K562 (cell line): ENCODE results near the gene SPRY4. TPM values are rescaled to one million over a fixed set of nuclear protein-coding genes. Genes with fewer than 3 reads are reported as not detected.

ENCODE experiments used
- ATAC-seq: fragments of 200-7000 bp; cut with Tn5 transposase; 3 replicates; pipeline ENCODE4 v1.9.1; 2020; ENCODE audit warnings: moderate library complexity
- BruUV-seq: library from RNA; stranded (reverse); fragments of 400-500 nt; replicated peaks from 2 replicates; lab custom pipeline; 2021; lab: Mats Ljungman, UMichigan
- CTCF ChIA-PET: fragments of 300-600 bp; formaldehyde crosslinking; extraction: SDS; loops from one replicate; lab custom pipeline; 2021; ENCODE audit warnings: low intra/inter-chr PET ratio; lab: Yijun Ruan, JAX
- POLR2A ChIA-PET: fragments of 300-600, 350-650 bp; sonication (Branson Sonifier 250); formaldehyde crosslinking; extraction: SDS; loops from one replicate; lab custom pipeline; 2021; ENCODE audit warnings: antibody characterized with exemption, inconsistent platforms; lab: Yijun Ruan, JAX
- DNase-seq, 4 experiments: peaks; one replicate each; pipeline versions ENCODE4 v3.0.0 to v3.0.0-alpha.2; 2011 to 2018; ENCODE audit warnings: low spot score in 3 of 4, mixed read lengths in 3 of 4; ENCODE audit errors: extremely low read depth in 1 of 4
- FAIRE-seq: peaks from 2 replicates; lab custom pipeline; 2011; peaks lifted over from hg19 to GRCh38; lab: Jason Lieb, UNC
- H2AFZ ChIP-seq: 2 replicates; pipeline ENCODE4 v1.6.0; 2011; ENCODE audit warnings: low read depth, low read length, control low read depth, inconsistent platforms
- H3K27ac ChIP-seq: fragments of 200-600 bp; 3 replicates; pipeline ENCODE4 v1.8.0; 2011; ENCODE audit warnings: low read depth, mild to moderate bottlenecking, control low read depth, inconsistent platforms, low read length, moderate library complexity, mixed read lengths; ENCODE audit errors: extremely low read depth
- H3K27me3 ChIP-seq, 2 experiments: fragments of 300-600 bp in 1 of 2; 2 replicates in 1 of 2; 3 replicates in 1 of 2; pipeline versions ENCODE4 v1.6.0 to v1.8.0; 2011; ENCODE audit warnings: inconsistent platforms in 2 of 2, low read length in 2 of 2, mild to moderate bottlenecking in 1 of 2, mixed read lengths in 1 of 2, moderate library complexity in 1 of 2; ENCODE audit not compliant: control insufficient read depth in 2 of 2, insufficient read depth in 2 of 2
- H3K36me3 ChIP-seq: fragments of 300-600 bp; 3 replicates; pipeline ENCODE4 v1.8.0; 2011; ENCODE audit warnings: mild to moderate bottlenecking, low read length, inconsistent platforms; ENCODE audit not compliant: control insufficient read depth, insufficient read depth
- H3K4me1 ChIP-seq, 2 experiments: fragments of 200-600 bp in 1 of 2; replicated peaks in 1 of 2; 2 replicates in 1 of 2; 3 replicates in 1 of 2; pipeline versions ENCODE4 v1.5.1 to v1.8.0; 2011; ENCODE audit warnings: inconsistent platforms in 2 of 2, low read length in 2 of 2, mild to moderate bottlenecking in 1 of 2, mixed read lengths in 1 of 2, moderate library complexity in 1 of 2; ENCODE audit not compliant: control insufficient read depth in 2 of 2, insufficient read depth in 2 of 2
- H3K4me2 ChIP-seq: 2 replicates; pipeline ENCODE4 v1.6.1; 2011; ENCODE audit warnings: low read length, control low read depth, inconsistent platforms, mixed read lengths; ENCODE audit not compliant: insufficient read depth
- H3K4me3 ChIP-seq: fragments of 200-600 bp; sonication (generic), shearing (Covaris generic); 2 replicates; pipeline ENCODE4 v1.5.1; 2016; ENCODE audit warnings: control low read depth, inconsistent platforms
- H3K79me2 ChIP-seq: fragments of 200-600 bp; 3 replicates; pipeline ENCODE4 v1.8.0; 2011; ENCODE audit warnings: low read length, inconsistent platforms; ENCODE audit not compliant: control insufficient read depth, insufficient read depth
- H3K9ac ChIP-seq, 2 experiments: 2 replicates each; pipeline versions ENCODE4 v1.6.0 to v1.6.1; 2011; ENCODE audit warnings: low read depth in 2 of 2, low read length in 2 of 2, control low read depth in 1 of 2, inconsistent platforms in 1 of 2, mild to moderate bottlenecking in 1 of 2, mixed read lengths in 1 of 2; ENCODE audit not compliant: insufficient read depth in 1 of 2
- H3K9me1 ChIP-seq: one replicate; pipeline ENCODE4 v1.6.0; 2011; ENCODE audit warnings: inconsistent platforms, mild to moderate bottlenecking, low read length, moderate library complexity; ENCODE audit not compliant: control insufficient read depth, insufficient read depth
- H3K9me3 ChIP-seq: replicated peaks from 2 replicates; pipeline ENCODE4 v1.5.1; 2011; ENCODE audit warnings: low read depth, low read length, inconsistent platforms; ENCODE audit not compliant: control insufficient read depth, insufficient read depth
- H4K20me1 ChIP-seq: replicated peaks from 2 replicates; pipeline ENCODE4 v1.6.1; 2011; ENCODE audit warnings: low read length, inconsistent platforms, mixed read lengths; ENCODE audit not compliant: control insufficient read depth, insufficient read depth
- BRCA1 ChIP-seq, 2 experiments: fragments of 450-650 bp in 1 of 2; sonication (generic) in 1 of 2; formaldehyde crosslinking in 1 of 2; IDR thresholded peaks; 2 replicates each; pipeline versions ENCODE4 v1.5.0 to v1.6.1; 2017 to 2020; ENCODE audit warnings: mild to moderate bottlenecking in 1 of 2, missing genetic modification reagents in 1 of 2
- CEBPB ChIP-seq: fragments of 450-650 bp; IDR thresholded peaks from 2 replicates; pipeline ENCODE4 v1.6.1; 2016; ENCODE audit warnings: missing genetic modification characterization, missing compliant biosample characterization
- CEBPG ChIP-seq, 3 experiments: fragments of 200-800 bp in 1 of 3; sonication (Bioruptor generic) in 1 of 3; sonication (generic) in 1 of 3; formaldehyde crosslinking in 1 of 3; IDR thresholded peaks in 2 of 3; conservative IDR thresholded peaks in 1 of 3; 2 replicates each; pipeline versions ENCODE4 v1.6.1 to v1.8.0; 2016 to 2022; ENCODE audit warnings: missing compliant biosample characterization in 2 of 3, missing genetic modification characterization in 2 of 3, mild to moderate bottlenecking in 1 of 3, missing genetic modification reagents in 1 of 3
- FOXP1 ChIP-seq: sonication (generic); formaldehyde crosslinking; IDR thresholded peaks from 2 replicates; pipeline ENCODE4 v1.8.0; 2022; ENCODE audit warnings: mild to moderate bottlenecking, missing genetic modification reagents
- GABPB2 ChIP-seq: fragments of 250-450 bp; sonication (Bioruptor Pico); conservative IDR thresholded peaks from 2 replicates; pipeline ENCODE4 v1.5.1; 2021; ENCODE audit warnings: mild to moderate bottlenecking
- GTF2F1 ChIP-seq: IDR thresholded peaks from 2 replicates; pipeline ENCODE4 v1.6.1; 2011; ENCODE audit warnings: low read depth, low read length, improper control_type of control experiment
- MBD2 ChIP-seq: sonication (generic); IDR thresholded peaks from 2 replicates; pipeline ENCODE4 v1.6.1; 2016; ENCODE audit warnings: low read depth, borderline replicate concordance
- ZBTB17 ChIP-seq: fragments of 450-650 bp; formaldehyde crosslinking; IDR thresholded peaks from 2 replicates; pipeline ENCODE4 v1.4.0; 2020; ENCODE audit warnings: mild to moderate bottlenecking
- ZNF253 ChIP-seq: fragments of 250-450 bp; sonication (Bioruptor Pico); conservative IDR thresholded peaks from 2 replicates; pipeline ENCODE4 v1.6.1; 2021; ENCODE audit warnings: mild to moderate bottlenecking
- ZNF785 ChIP-seq: fragments of 250-450 bp; sonication (Bioruptor Pico); IDR thresholded peaks from 2 replicates; pipeline ENCODE4 v1.4.0; 2020; ENCODE audit warnings: mild to moderate bottlenecking
- WGBS: fragments of 100-300 bp; shearing (Covaris generic); methylation state at CpG from one replicate; pipeline ENCODE4 v1.1.6; 2016; ENCODE audit warnings: low coverage, mixed read lengths; ENCODE audit not compliant: insufficient coverage; ENCODE audit errors: missing lambda C conversion rate; 5-methylcytosine and 5-hydroxymethylcytosine counted together
- in situ Hi-C: fragments of 300-500 bp; cut with MboI; formaldehyde crosslinking; loops from 4 replicates; pipeline ENCODE4 v1.15.0; 2018; ENCODE audit warnings: inconsistent platforms, mixed read lengths
- intact Hi-C: fragments of 100-400 bp; cut with micrococcal nuclease; formaldehyde crosslinking; loops from 2 replicates; pipeline ENCODE4 v1.14.2; 2022
- polyA plus RNA-seq, 8 experiments: library from polyadenylated mRNA; depleted of rRNA in 4 of 8; stranded (reverse) in 5 of 8; unstranded in 3 of 8; fragments of >200 nt; fragmentation: Nextera tagmentation in 2 of 8; fragmentation: Illumina TruSeq in 1 of 8; extraction: Ambion mirVana in 2 of 8; extraction: Trizol in 1 of 8; gene quantifications; 2 replicates each; pipeline versions ENCODE4 v1.2.1 to v1.2.3, GENCODE V29; 2011 to 2014; ENCODE audit warnings: inconsistent platforms in 1 of 8, missing spikeins in 1 of 8
- total RNA-seq, 7 experiments: library from RNA; depleted of rRNA in 6 of 7; stranded (reverse); fragments of >200 nt in 6 of 7; fragmentation: Illumina TruSeq in 2 of 7; extraction: Trizol in 2 of 7; gene quantifications; 2 replicates each; pipeline versions ENCODE4 v1.2.1 to v1.2.3, GENCODE V29; 2011 to 2021; ENCODE audit warnings: low replicate concordance in 1 of 7

SPRY4 gene
- total and polyA plus RNA-seq, 9 of the 15 experiments (the other 6 are each of a cell fraction or from before 2014, with no cell fraction given): 2.6 to 24.2 (median 9.5) TPM

DNA sequence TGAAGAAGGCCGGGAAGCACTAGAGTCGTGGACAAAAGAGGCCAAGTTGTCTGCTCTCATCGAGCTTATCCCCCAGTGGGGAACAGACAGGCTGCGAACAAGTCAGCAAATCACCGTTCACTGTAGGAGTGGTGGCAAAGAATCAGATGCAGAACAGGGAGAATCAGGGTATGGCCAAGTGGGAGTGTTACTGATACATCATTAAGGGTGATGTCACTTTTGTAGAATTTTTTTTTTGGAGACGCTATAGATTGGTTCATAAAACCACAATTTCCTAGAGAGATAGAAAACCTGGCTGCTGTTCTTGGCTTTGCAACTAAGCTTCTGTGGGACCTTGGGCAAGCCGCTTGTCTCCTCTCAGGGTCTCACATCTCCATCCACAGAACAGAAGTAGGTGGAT is 21.3 kb downstream of the SPRY4 start:
- Histone ChIP-seq H3K27ac (no peak overlapping the region), H3K9me3 (no peaks in the 10 kb centered on the region), H3K4me1 (peaks cover 0 to 2% of the 10 kb centered on the region in 2 experiments; a peak in 1 of 5 replicates), H3K27me3 (no peaks in the 10 kb centered on the region), H3K4me2 (no peak overlapping the region), H3K79me2 (no peaks in the 10 kb centered on the region), H3K9ac (no peak overlapping the region), H2AFZ (no peak overlapping the region), H4K20me1 (no peaks in the 10 kb centered on the region), H3K4me3 (no peak overlapping the region), H3K9me1 (no peaks in the 10 kb centered on the region), H3K36me3 (no peaks in the 10 kb centered on the region)
- ChIA-PET POLR2A (interaction anchor here (1.2 kb wide), 1 partner anchor 17 kb away, joined by 3 read pairs; no protein-coding TSS in a partner anchor), CTCF (no interaction called here)
- intact Hi-C loops: no loop called here
- FAIRE-seq: no peak
- no peak for ATAC-seq
- 54% methylated on average over 7 of the region's 7 CpGs for WGBS
- BruUV-seq: no TSS peak
- TF ChIP-seq MBD2 (no peak), GABPB2 (CRISPR knock-in tag) (no peak), ZBTB17 (CRISPR knock-in tag) (no peak), BRCA1 (IDR thresholded peaks at IDR 0.05) (no peak), BRCA1 (CRISPR knock-in tag; IDR thresholded peaks at IDR 0.05) (no peak), ZNF253 (CRISPR knock-in tag) (no peak), GTF2F1 (no peak)
- DNase-seq: no peak
- in situ Hi-C loops: no loop called here

DNA sequence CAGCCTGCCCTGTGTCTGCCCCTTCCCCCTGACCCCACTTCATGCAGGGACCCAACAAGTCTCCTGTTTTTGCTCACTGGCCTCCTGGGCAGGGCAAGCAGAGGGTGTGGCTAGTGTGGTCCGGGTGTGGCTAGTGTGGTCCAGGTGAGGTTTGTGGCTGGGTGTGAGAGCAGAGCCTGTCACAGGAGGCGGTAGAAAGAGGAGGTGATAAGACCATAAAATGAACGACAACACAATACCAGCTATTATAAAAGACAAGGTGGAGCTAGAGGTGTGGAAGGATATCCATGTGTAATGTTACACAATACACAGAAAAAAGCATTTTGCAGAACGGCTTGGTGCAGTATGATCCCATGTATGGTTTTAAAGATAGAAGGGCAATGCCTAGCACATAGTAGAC is 23.3 kb downstream of the SPRY4 start:
- Histone ChIP-seq H3K36me3 (no peaks in the 10 kb centered on the region), H3K4me1 (peaks cover 0 to 12% of the 10 kb centered on the region in 2 experiments; a peak in 2 of 5 replicates), H3K79me2 (no peaks in the 10 kb centered on the region), H4K20me1 (no peaks in the 10 kb centered on the region), H3K9me1 (no peaks in the 10 kb centered on the region), H3K9ac (no peak overlapping the region), H3K4me3 (no peak overlapping the region), H2AFZ (no peak overlapping the region), H3K4me2 (no peak overlapping the region), H3K27me3 (no peaks in the 10 kb centered on the region), H3K9me3 (no peaks in the 10 kb centered on the region), H3K27ac (no peak overlapping the region)
- peak; percentile 30; the same call in 1 of the 3 replicates for ATAC-seq
- intact Hi-C loops: no loop called here
- no peak for TF ChIP-seq FOXP1 (CRISPR knock-in tag)
- no peak for TF ChIP-seq CEBPG (CRISPR knock-in tag; IDR thresholded peaks at IDR 0.05)
- TF ChIP-seq CEBPG (tag; conservative IDR thresholded peaks at IDR 0.05 in 1 of 2, IDR thresholded peaks at IDR 0.05 in 1 of 2): 0 out of 4 replicates have a peak, but pooled peaks of 1 of the 2 experiments have one; percentile 13
- no peak for TF ChIP-seq ZNF785
- TF ChIP-seq CEBPB (tag): peak; percentile 49; the same call in 1 of the 2 replicates
- DNase-seq: no peak
- no peak for FAIRE-seq
- in situ Hi-C loops: no loop called here
- POLR2A ChIA-PET: interaction anchor here (1.5 to 2.2 kb wide), 2 partner anchors 9 to 20 kb away, joined by 4 to 7 read pairs; no protein-coding TSS in a partner anchor
- no TSS peak for BruUV-seq
- CTCF ChIA-PET: no interaction called here
- 18% methylated on average over 4 of the region's 4 CpGs for WGBS
